Neural cell (in vitro differentiated cells): Measurements from ENCODE around the gene SLC24A3. TPM values are rescaled to one million over a fixed set of nuclear protein-coding genes. Genes with fewer than 3 reads are reported as not detected.

Experiments
- H2AFZ ChIP-seq: fragments of 200-600, 300-800 bp; sonication (generic), shearing (Covaris generic); 2 replicates; pipeline ENCODE4 v1.6.0; 2014; ENCODE audit warnings: low read depth, mild to moderate bottlenecking, antibody characterized with exemption, low read length, moderate library complexity
- H3F3A ChIP-seq: fragments of 200-600 bp; shearing (Covaris generic); 2 replicates; pipeline ENCODE4 v1.6.1; 2016; ENCODE audit warnings: mild to moderate bottlenecking, moderate library complexity, mixed read lengths, antibody characterized with exemption, low read length; ENCODE audit not compliant: insufficient read depth, poor library complexity, severe bottlenecking
- H3K27ac ChIP-seq: fragments of 200-600, 300-800 bp; sonication (generic), shearing (Covaris generic); 2 replicates; pipeline ENCODE4 v1.5.1; 2014; ENCODE audit warnings: mild to moderate bottlenecking, low read length, moderate library complexity
- H3K27me3 ChIP-seq: fragments of 300-800, 200-600 bp; sonication (generic), shearing (Covaris generic); 2 replicates; pipeline ENCODE4 v1.6.0; 2014; ENCODE audit warnings: mild to moderate bottlenecking, low read depth, low read length, moderate library complexity; ENCODE audit not compliant: insufficient read depth
- H3K36me3 ChIP-seq: fragments of 300-800, 200-600 bp; sonication (generic), shearing (Covaris generic); 2 replicates; pipeline ENCODE4 v1.5.1; 2014; ENCODE audit warnings: mild to moderate bottlenecking, antibody characterized with exemption, low read length, moderate library complexity; ENCODE audit not compliant: insufficient read depth
- H3K4me2 ChIP-seq: fragments of 300-800, 200-600 bp; sonication (generic), shearing (Covaris generic); 2 replicates; pipeline ENCODE4 v1.6.0; 2014; ENCODE audit warnings: mild to moderate bottlenecking, low read length
- H3K4me3 ChIP-seq: fragments of 300-800, 200-600 bp; sonication (generic), shearing (Covaris generic); 2 replicates; pipeline ENCODE4 v1.5.1; 2014; ENCODE audit warnings: mild to moderate bottlenecking, low read length, moderate library complexity
- H3K79me2 ChIP-seq: fragments of 200-600 bp; shearing (Covaris generic); replicated peaks from 2 replicates; pipeline ENCODE4 v1.6.0; 2014; ENCODE audit warnings: mild to moderate bottlenecking, low read length, moderate library complexity; ENCODE audit not compliant: insufficient read depth
- H3K9ac ChIP-seq: fragments of 300-800, 200-600 bp; sonication (generic), shearing (Covaris generic); 2 replicates; pipeline ENCODE4 v1.6.1; 2016; ENCODE audit warnings: mild to moderate bottlenecking, low read length, mixed read lengths
- H3K9me2 ChIP-seq: fragments of 200-600 bp; shearing (Covaris generic); 2 replicates; pipeline ENCODE4 v1.6.1; 2016; ENCODE audit warnings: mild to moderate bottlenecking, low read length, mixed read lengths; ENCODE audit not compliant: insufficient read depth
- H3K9me3 ChIP-seq: fragments of 200-600, 300-800 bp; sonication (generic), shearing (Covaris generic); 2 replicates; pipeline ENCODE4 v1.6.1; 2016; ENCODE audit warnings: mild to moderate bottlenecking, mixed run types, low read length, moderate library complexity, mixed read lengths
- H4K20me1 ChIP-seq: fragments of 200-600 bp; shearing (Covaris generic); 2 replicates; pipeline ENCODE4 v1.6.1; 2016; ENCODE audit warnings: mild to moderate bottlenecking, mixed run types; ENCODE audit not compliant: insufficient read depth
- EP300 ChIP-seq: fragments of 450-650 bp; conservative IDR thresholded peaks from 2 replicates; pipeline ENCODE4 v1.6.1; 2014; ENCODE audit warnings: antibody characterized with exemption, mild to moderate bottlenecking, moderate library complexity; ENCODE audit not compliant: poor library complexity, severe bottlenecking
- EZH2 ChIP-seq: fragments of 200-600, 300-800 bp; shearing (Covaris generic), sonication (generic); IDR thresholded peaks from 2 replicates; pipeline ENCODE4 v1.6.1; 2014; ENCODE audit warnings: antibody characterized with exemption, low read length, borderline replicate concordance, mild to moderate bottlenecking; ENCODE audit not compliant: insufficient read depth, poor library complexity, severe bottlenecking
- MXI1 ChIP-seq: fragments of 450-650 bp; conservative IDR thresholded peaks from 2 replicates; pipeline ENCODE4 v1.6.1; 2014; ENCODE audit warnings: antibody characterized with exemption, mild to moderate bottlenecking; ENCODE audit not compliant: poor library complexity, severe bottlenecking
- POLR2AphosphoS5 ChIP-seq: IDR thresholded peaks from 2 replicates; pipeline ENCODE4 v1.6.1; 2012
- RAD21 ChIP-seq: fragments of 450-650 bp; conservative IDR thresholded peaks from 2 replicates; pipeline ENCODE4 v1.6.1; 2014; ENCODE audit warnings: antibody characterized with exemption, mild to moderate bottlenecking, moderate library complexity
- SMC3 ChIP-seq: fragments of 450-650 bp; conservative IDR thresholded peaks from 2 replicates; pipeline ENCODE4 v1.6.1; 2014; ENCODE audit warnings: antibody characterized with exemption, mild to moderate bottlenecking, moderate library complexity; ENCODE audit not compliant: poor library complexity
- TAF1 ChIP-seq: IDR thresholded peaks from 2 replicates; pipeline ENCODE4 v1.6.1; 2012; ENCODE audit warnings: low read depth
- polyA plus RNA-seq: library from polyadenylated mRNA; depleted of rRNA; stranded (reverse); fragments of >200 nt; gene quantifications from 2 replicates; pipeline ENCODE4 v1.2.3, GENCODE V29; 2014
- TF ChIP-seq, protein P1 (sequence below): IDR thresholded peaks from 2 replicates; pipeline ENCODE4 v1.6.1; 2012; ENCODE audit warnings: borderline replicate concordance
- TF ChIP-seq, protein P2 (sequence below): fragments of 450-650 bp; IDR thresholded peaks from 2 replicates; pipeline ENCODE4 v1.5.1; 2014; ENCODE audit warnings: antibody characterized with exemption, mild to moderate bottlenecking, moderate library complexity; ENCODE audit not compliant: poor library complexity, severe bottlenecking

SLC24A3 gene
- polyA plus RNA-seq, 1 donor from 2014 or later: 6.5 TPM

DNA sequence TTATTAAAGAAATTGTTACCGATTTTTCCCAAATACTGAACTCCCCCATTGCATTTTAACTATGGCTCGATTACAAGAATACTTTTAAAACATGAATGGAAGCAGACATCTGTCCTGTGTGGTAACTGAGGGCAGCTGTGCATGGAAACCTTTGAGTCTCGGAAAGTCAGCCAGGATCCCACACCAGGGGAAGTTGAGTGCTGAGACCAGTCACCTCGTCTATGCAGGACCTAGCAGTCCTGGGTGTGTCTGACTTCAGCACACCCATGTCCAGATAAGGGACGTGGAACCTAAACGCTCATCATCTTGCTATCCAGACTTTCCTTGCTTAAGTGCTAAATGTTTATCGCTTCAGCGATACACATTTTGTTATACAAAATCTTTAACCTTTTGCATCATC is 551.8 kb downstream of the SLC24A3 start:
- H3K4me3 ChIP-seq: no peak overlapping the region
- H2AFZ ChIP-seq: no peak overlapping the region
- H3F3A ChIP-seq: no peaks in the 10 kb centered on the region
- no peaks in the 10 kb centered on the region for H3K27me3 ChIP-seq
- no peak overlapping the region for H3K27ac ChIP-seq
- no peak overlapping the region for H3K4me2 ChIP-seq
- peaks cover 38% of the 10 kb centered on the region for H3K79me2 ChIP-seq
- H3K9me2 ChIP-seq: no peaks in the 10 kb centered on the region
- H4K20me1 ChIP-seq: no peaks in the 10 kb centered on the region
- no peaks in the 10 kb centered on the region for H3K36me3 ChIP-seq
- no peak overlapping the region for H3K9ac ChIP-seq
- TF ChIP-seq EP300 (no peak), POLR2AphosphoS5 (no peak), RAD21 (no peak), SMC3 (no peak), EZH2 (no peak), TAF1 (no peak), MXI1 (no peak)
- TF ChIP-seq, protein P1, sequence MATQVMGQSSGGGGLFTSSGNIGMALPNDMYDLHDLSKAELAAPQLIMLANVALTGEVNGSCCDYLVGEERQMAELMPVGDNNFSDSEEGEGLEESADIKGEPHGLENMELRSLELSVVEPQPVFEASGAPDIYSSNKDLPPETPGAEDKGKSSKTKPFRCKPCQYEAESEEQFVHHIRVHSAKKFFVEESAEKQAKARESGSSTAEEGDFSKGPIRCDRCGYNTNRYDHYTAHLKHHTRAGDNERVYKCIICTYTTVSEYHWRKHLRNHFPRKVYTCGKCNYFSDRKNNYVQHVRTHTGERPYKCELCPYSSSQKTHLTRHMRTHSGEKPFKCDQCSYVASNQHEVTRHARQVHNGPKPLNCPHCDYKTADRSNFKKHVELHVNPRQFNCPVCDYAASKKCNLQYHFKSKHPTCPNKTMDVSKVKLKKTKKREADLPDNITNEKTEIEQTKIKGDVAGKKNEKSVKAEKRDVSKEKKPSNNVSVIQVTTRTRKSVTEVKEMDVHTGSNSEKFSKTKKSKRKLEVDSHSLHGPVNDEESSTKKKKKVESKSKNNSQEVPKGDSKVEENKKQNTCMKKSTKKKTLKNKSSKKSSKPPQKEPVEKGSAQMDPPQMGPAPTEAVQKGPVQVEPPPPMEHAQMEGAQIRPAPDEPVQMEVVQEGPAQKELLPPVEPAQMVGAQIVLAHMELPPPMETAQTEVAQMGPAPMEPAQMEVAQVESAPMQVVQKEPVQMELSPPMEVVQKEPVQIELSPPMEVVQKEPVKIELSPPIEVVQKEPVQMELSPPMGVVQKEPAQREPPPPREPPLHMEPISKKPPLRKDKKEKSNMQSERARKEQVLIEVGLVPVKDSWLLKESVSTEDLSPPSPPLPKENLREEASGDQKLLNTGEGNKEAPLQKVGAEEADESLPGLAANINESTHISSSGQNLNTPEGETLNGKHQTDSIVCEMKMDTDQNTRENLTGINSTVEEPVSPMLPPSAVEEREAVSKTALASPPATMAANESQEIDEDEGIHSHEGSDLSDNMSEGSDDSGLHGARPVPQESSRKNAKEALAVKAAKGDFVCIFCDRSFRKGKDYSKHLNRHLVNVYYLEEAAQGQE: no peak
- TF ChIP-seq, protein P2, sequence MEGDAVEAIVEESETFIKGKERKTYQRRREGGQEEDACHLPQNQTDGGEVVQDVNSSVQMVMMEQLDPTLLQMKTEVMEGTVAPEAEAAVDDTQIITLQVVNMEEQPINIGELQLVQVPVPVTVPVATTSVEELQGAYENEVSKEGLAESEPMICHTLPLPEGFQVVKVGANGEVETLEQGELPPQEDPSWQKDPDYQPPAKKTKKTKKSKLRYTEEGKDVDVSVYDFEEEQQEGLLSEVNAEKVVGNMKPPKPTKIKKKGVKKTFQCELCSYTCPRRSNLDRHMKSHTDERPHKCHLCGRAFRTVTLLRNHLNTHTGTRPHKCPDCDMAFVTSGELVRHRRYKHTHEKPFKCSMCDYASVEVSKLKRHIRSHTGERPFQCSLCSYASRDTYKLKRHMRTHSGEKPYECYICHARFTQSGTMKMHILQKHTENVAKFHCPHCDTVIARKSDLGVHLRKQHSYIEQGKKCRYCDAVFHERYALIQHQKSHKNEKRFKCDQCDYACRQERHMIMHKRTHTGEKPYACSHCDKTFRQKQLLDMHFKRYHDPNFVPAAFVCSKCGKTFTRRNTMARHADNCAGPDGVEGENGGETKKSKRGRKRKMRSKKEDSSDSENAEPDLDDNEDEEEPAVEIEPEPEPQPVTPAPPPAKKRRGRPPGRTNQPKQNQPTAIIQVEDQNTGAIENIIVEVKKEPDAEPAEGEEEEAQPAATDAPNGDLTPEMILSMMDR: no peak
- no peaks in the 10 kb centered on the region for H3K9me3 ChIP-seq

DNA sequence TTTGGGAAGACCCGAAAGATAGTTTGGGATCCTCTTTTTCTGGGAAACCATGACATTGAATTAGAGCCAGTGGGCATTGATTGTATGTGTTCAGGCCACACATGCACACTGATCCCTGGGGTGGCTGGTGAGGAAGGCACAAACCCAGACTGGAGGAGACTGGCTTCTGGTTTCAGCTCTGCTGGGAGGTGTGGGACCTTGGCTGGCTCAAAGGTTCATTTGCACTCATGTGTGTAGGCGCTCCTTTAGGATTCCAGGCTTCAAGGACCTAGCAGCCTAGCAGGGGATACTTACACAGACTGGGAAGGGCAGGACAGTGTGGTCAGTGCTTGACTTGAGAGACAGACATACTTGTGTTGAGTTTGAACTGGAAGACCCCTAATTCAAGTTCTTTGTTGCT is 552.8 kb downstream of the SLC24A3 start:
- Histone ChIP-seq H3K27ac (no peak overlapping the region), H3K4me2 (no peak overlapping the region), H3K9me3 (no peaks in the 10 kb centered on the region), H2AFZ (no peak overlapping the region), H4K20me1 (no peaks in the 10 kb centered on the region), H3K79me2 (peaks cover 29% of the 10 kb centered on the region), H3F3A (no peaks in the 10 kb centered on the region), H3K9ac (no peak overlapping the region), H3K4me3 (no peak overlapping the region), H3K27me3 (no peaks in the 10 kb centered on the region), H3K9me2 (no peaks in the 10 kb centered on the region), H3K36me3 (no peaks in the 10 kb centered on the region)
- TF ChIP-seq RAD21 (no peak), MXI1 (no peak), EP300 (no peak), TAF1 (no peak), POLR2AphosphoS5 (no peak), EZH2 (no peak), SMC3 (no peak)
- TF ChIP-seq, protein P2: no peak
- TF ChIP-seq, protein P1: no peak
